ENCODE data around the gene RFX8. TPM values are rescaled to one million over a fixed set of nuclear protein-coding genes. Genes with fewer than 3 reads are reported as not detected.

The RFX8 gene
- total and polyA plus RNA-seq, 10 of the 15 experiments (the other 5 are each of a cell fraction or from before 2014, with no cell fraction given): 0.19 TPM; not detected in 9

GRCh38 chr2:101362316-101362715, 112.6 kb downstream of the RFX8 start:
- no peak overlapping the region for H2AFZ ChIP-seq (ENCODE audit: control insufficient read depth, low read depth, low read length)
- H3K27me3 ChIP-seq (replicated peaks in 1 of 2; ENCODE audit: control insufficient read depth in 2 of 2, insufficient read depth in 2 of 2, low read length in 1 of 2): 0 out of 4 replicates have a peak, but pooled peaks cover 0 to 4% of the 10 kb centered on the region in 2 experiments
- ChIA-PET RAD21 (ENCODE audit: unreplicated experiment) (interaction anchor here (1.1 kb wide), 1 partner anchor 527 kb away, joined by 3 read pairs; no protein-coding TSS in a partner anchor), POLR2A (interaction anchor here (0.5 kb wide), 1 partner anchor 422 kb away, joined by 3 read pairs; no protein-coding TSS in a partner anchor), SMC1A (ENCODE audit: uncharacterized antibody, unreplicated experiment) (interaction anchor here (0.6 to 1.7 kb wide), 5 partner anchors 13 to 62 kb away, joined by 3 to 5 read pairs (median 3); no protein-coding TSS in a partner anchor), CTCF (interaction anchor here (0.8 to 3.7 kb wide), 3 partner anchors 9 to 20 kb away, joined by 3 to 18 read pairs (median 4); no protein-coding TSS in a partner anchor)
- H3K4me1 ChIP-seq (ENCODE audit: control insufficient read depth, insufficient read depth, low read length): no peaks in the 10 kb centered on the region
- TF ChIP-seq HDAC6 (IDR thresholded peaks at IDR 0.05; ENCODE audit: unreplicated experiment) (no peak), KDM1A (IDR thresholded peaks at IDR 0.05; ENCODE audit: borderline replicate concordance) (no peak), YBX1 (IDR thresholded peaks at IDR 0.05) (no peak), STAT1 (conservative IDR thresholded peaks at IDR 0.05) (no peak), CUX1 (IDR thresholded peaks at IDR 0.05; ENCODE audit: insufficient replicate concordance, low read depth, low read length) (no peak)
- DNase-seq (ENCODE audit: low read depth, low spot score) (no peak), ATAC-seq (peak; percentile 34; the same call in 2 of the 3 replicates), FAIRE-seq (no peak)
- no peaks in the 10 kb centered on the region for H3K36me3 ChIP-seq (ENCODE audit: control insufficient read depth in 2 of 2, insufficient read depth in 2 of 2, low read length in 1 of 2)
- H3K9me3 ChIP-seq (replicated peaks; ENCODE audit: control insufficient read depth, insufficient read depth, low read length): no peaks in the 10 kb centered on the region
- in situ Hi-C loops (cut with MboI) (no loop called here), intact Hi-C loops (cut with micrococcal nuclease; ENCODE audit: unreplicated experiment) (no loop called here)
- H3K4me2 ChIP-seq (ENCODE audit: control insufficient read depth, insufficient read depth): no peak overlapping the region
- no TSS peak for BruUV-seq (replicated peaks)
- no peak overlapping the region for H3K9ac ChIP-seq (ENCODE audit: control insufficient read depth, insufficient read depth, low read length)
- no peak overlapping the region for H3K27ac ChIP-seq (ENCODE audit: control insufficient read depth, insufficient read depth)
- H4K20me1 ChIP-seq (ENCODE audit: control insufficient read depth, insufficient read depth): no peaks in the 10 kb centered on the region
- H3K79me2 ChIP-seq (ENCODE audit: control insufficient read depth, insufficient read depth, low read length): no peaks in the 10 kb centered on the region
- H3K4me3 ChIP-seq: no peak overlapping the region
- 11% methylated on average over 3 of the region's 3 CpGs for WGBS (ENCODE audit: insufficient coverage, insufficient replicate concordance, low lambda C conversion rate, missing lambda C conversion rate)

All from GM12878 (cell line).